Subcutaneous adipose tissue (tissue), 4 donors: ENCODE measurements around the gene XRRA1. TPM values are rescaled to one million over a fixed set of nuclear protein-coding genes. Genes with fewer than 3 reads are reported as not detected.

Source experiments
- total RNA-seq, 4 donors: library from RNA; depleted of rRNA; stranded (reverse); fragments of >200 nt; gene quantifications; one replicate each; pipeline ENCODE4 v1.1.0, GENCODE V29; 2016
- TF ChIP-seq, protein P1 (sequence below): fragments of 450-650 bp; IDR thresholded peaks from one replicate; pipeline ENCODE4 v1.5.1; 2016; ENCODE audit warnings: low read depth, mild to moderate bottlenecking, control low read depth, antibody characterized with exemption, moderate library complexity

XRRA1 gene
- total RNA-seq, 4 donors from 2014 or later: 12.9 to 35.0 (median 18.2) TPM

DNA sequence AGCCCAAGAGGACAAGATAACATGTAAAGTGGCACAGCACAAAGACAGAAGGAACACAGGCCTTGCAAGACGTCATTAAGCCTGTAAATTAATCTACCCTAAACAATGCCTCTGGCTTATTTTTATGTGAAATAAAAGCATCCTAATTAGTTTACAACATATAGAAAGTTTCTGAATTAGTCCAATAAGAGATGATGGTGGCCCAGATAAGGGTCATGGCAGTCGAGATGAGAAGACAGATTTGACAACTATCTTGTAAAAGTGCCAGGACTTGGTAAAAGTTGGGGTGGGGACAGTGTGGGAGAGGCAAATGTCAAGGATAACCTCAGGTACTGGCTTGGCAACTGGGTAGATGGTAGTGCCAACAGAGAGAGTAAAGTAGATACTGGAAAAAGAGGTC is 13.6 kb downstream of the XRRA1 start:
- TF ChIP-seq, protein P1, sequence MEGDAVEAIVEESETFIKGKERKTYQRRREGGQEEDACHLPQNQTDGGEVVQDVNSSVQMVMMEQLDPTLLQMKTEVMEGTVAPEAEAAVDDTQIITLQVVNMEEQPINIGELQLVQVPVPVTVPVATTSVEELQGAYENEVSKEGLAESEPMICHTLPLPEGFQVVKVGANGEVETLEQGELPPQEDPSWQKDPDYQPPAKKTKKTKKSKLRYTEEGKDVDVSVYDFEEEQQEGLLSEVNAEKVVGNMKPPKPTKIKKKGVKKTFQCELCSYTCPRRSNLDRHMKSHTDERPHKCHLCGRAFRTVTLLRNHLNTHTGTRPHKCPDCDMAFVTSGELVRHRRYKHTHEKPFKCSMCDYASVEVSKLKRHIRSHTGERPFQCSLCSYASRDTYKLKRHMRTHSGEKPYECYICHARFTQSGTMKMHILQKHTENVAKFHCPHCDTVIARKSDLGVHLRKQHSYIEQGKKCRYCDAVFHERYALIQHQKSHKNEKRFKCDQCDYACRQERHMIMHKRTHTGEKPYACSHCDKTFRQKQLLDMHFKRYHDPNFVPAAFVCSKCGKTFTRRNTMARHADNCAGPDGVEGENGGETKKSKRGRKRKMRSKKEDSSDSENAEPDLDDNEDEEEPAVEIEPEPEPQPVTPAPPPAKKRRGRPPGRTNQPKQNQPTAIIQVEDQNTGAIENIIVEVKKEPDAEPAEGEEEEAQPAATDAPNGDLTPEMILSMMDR: no peak

DNA sequence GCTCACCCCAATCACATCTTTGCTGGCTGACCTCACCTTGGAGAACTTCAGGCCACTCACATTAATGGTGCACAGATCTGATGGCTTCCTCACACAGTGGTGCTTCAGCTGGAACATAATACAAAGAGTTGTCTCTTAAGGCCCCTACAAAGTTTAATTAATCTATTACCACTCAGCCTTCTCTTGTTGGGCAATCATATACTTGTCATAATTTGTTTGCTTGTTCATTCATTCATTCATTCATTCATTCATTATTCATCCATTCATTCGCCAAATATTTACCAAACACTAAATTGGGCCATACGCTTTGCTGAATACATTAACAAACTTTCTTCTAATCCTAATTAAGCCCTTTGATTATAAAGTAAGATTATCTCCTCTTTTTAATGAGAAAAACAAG is 15.1 kb downstream of the XRRA1 start:
- TF ChIP-seq, protein P1: no peak

DNA sequence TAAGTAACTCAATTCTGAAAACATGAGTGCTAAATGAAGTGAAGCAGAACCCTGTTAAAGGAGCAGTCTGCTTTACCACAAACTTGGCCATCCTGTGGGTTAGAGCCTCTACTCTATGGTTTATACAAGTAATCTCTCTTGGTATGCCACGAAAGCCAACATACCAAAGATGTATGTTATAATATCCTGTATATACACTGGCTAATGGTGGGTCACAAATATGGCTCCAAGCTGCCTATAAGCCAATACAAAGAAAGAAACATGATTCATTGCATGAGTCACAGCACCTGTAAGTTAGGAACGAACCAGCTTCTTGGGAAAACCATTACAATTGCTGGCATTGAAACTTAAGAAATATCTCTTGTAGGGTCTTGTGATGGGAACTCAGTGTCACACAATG is 16.1 kb downstream of the XRRA1 start:
- TF ChIP-seq, protein P1: no peak

DNA sequence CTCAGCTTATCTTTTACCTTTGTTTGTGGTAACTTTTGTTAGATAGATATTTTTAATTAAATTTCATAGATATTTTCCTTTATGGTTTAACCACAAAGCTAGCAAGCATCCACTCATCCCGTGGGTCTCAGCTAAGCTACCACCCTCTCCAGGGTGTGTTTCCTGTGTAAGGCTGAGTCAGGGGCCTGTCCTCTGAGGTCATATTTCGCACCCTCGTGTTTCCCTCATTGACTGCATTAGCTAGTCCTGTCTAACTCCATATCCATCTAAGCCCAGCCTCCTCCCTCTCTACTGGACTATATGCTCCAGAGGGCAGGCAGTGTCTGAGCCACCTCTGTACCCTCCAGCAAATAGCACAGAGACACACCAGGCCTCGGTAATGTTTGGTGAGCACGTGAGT is 16.7 kb downstream of the XRRA1 start:
- TF ChIP-seq, protein P1: no peak

DNA sequence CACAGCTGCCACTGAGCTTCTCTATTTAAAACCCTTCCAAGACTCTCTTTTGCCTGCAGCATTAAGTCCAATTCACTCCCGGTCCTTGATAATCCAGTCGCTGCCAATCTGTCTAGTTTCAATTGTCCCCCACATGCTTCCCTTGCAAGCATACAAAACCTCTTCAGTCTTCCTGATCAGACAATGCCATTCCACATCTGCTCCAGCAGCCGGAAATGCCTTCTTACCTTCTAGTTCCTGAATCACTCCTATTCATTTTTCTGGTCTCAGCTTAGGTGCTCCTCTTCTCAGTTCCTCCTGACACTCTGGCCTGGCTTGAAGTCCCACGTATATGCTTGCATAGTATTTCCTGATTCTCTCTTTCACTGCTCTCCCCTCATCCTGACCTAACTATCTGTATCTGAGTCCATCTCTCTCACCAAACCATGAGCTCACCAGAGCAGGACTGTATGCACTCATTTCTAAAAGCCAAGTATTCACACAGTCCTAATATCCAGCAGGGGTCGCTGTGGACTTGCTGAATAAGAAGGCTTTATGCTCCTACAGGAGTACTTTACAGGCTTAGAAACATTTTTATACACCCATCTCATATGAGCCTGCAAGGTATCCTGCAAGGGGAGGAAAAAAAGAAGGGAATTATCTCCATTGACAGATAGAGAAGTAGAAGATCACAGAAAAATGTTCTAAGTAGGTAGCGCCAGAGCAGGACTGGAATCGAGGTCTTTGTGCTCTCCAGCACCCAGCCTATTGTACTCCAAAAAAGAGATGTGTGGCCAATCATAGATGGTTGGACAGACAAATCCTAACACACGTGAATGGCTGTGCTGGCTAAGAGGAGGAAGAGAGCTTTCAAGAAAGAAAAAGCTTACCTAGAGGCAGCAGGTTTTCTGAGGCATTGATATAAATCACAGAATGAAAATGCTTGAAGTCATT is 19.2 kb downstream of the XRRA1 start:
- TF ChIP-seq, protein P1: no peak

DNA sequence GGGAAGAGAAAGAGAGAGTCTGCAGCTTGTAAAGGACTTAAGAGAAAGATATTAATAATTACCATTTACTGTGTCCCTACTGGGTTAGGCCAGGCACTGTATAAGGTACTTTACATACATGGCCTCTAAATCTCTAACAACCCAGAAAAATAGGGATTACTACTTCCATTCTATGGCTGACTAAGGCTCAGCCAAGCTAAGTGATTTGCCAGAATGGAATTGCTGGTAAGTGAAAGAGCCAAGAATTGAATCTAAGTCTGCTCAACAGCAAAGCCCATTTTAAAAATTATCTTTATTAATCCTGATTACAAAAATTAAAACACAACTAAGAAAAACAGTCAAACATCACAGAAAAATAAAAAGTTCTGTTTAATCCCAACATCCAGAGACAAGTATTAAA is 21.4 kb downstream of the XRRA1 start:
- TF ChIP-seq, protein P1: no peak

DNA sequence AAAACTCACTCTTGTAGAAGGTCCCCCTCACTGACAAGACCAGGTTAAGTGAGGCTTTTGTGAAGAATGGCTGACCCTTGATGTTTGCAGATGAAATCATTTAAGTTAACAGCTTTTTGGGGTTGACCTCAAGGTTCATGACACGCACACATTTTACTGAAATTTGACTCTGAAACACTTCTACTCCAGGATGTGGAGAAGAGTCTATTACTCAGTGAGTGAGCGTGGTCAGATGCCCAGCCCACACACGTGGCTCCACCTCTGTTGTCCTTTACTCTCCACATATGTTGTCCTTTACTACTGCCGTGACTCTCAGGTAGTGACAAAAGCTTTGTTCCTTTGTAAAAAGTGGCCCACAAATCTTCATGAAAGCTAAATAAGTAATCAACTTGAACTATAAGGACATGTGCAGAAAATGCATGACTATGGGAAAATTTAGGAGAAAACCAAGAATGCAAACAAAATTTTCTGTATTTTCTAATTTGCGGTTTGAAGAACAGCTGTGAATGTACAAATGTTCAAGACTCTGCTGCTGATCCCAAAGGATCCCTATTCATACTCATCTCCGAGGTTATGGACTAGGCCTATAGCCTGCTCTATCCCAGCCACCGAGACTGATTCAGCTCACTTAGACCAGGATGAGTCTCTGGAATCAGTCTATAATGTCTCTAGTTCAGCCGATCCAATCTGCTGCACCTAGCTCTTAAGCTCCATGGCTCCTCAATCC is 22.4 kb downstream of the XRRA1 start:
- TF ChIP-seq, protein P1: no peak
